Liver (tissue), 9 donors: Measurements from ENCODE around the gene CARMIL3. TPM values are rescaled to one million over a fixed set of nuclear protein-coding genes. Genes with fewer than 3 reads are reported as not detected.

Experiments used
- DNase-seq: peaks from one replicate; pipeline ENCODE4 v3.0.0-alpha.2; 2017; ENCODE audit warnings: low spot score
- H3K27ac ChIP-seq, 2 donors: one replicate each; pipeline ENCODE4 v1.7.0; 2013; ENCODE audit warnings: inconsistent platforms in 2 of 2, low read length in 2 of 2, control low read depth in 1 of 2, low read depth in 1 of 2, mild to moderate bottlenecking in 1 of 2
- H3K27me3 ChIP-seq, 4 donors: one replicate each; pipeline versions ENCODE4 v1.6.1 to v1.7.0; 2013; ENCODE audit warnings: low read length in 3 of 4, inconsistent platforms in 1 of 4, mild to moderate bottlenecking in 1 of 4, moderate library complexity in 1 of 4; ENCODE audit not compliant: control insufficient read depth in 4 of 4, insufficient read depth in 4 of 4
- H3K36me3 ChIP-seq, 4 donors: one replicate each; pipeline versions ENCODE4 v1.6.1 to v1.7.0; 2013; ENCODE audit warnings: low read length in 3 of 4, mild to moderate bottlenecking in 3 of 4, low read depth in 1 of 4, moderate library complexity in 1 of 4; ENCODE audit not compliant: control insufficient read depth in 4 of 4, insufficient read depth in 3 of 4
- H3K4me1 ChIP-seq, 4 donors: one replicate each; pipeline versions ENCODE4 v1.6.1 to v1.7.0; 2013; ENCODE audit warnings: low read length in 3 of 4, mild to moderate bottlenecking in 3 of 4, moderate library complexity in 1 of 4; ENCODE audit not compliant: control insufficient read depth in 4 of 4, insufficient read depth in 4 of 4
- H3K4me3 ChIP-seq, 3 donors: one replicate each; pipeline versions ENCODE4 v1.6.1 to v1.7.0; 2013; ENCODE audit warnings: low read length in 3 of 3, control low read depth in 1 of 3, low read depth in 1 of 3, mild to moderate bottlenecking in 1 of 3
- H3K9ac ChIP-seq, 2 donors: one replicate each; pipeline ENCODE4 v1.7.0; 2013; ENCODE audit warnings: low read length in 2 of 2, mild to moderate bottlenecking in 2 of 2, moderate library complexity in 2 of 2, control low read depth in 1 of 2, low read depth in 1 of 2
- H3K9me3 ChIP-seq, 4 donors: one replicate each; pipeline versions ENCODE4 v1.6.1 to v1.7.0; 2013; ENCODE audit warnings: low read length in 3 of 4; ENCODE audit not compliant: control insufficient read depth in 4 of 4
- EGR1 ChIP-seq, 2 donors: IDR thresholded peaks; 2 replicates each; pipeline ENCODE4 v1.6.1; 2016 to 2018; ENCODE audit warnings: antibody characterized with exemption in 2 of 2, low read depth in 2 of 2
- FOXA1 ChIP-seq: IDR thresholded peaks from 2 replicates; pipeline ENCODE4 v1.6.1; 2016; ENCODE audit warnings: antibody characterized with exemption
- FOXA2 ChIP-seq: IDR thresholded peaks from 2 replicates; pipeline ENCODE4 v1.6.1; 2016; ENCODE audit warnings: antibody characterized with exemption
- GABPA ChIP-seq, 2 donors: IDR thresholded peaks in 1 of 2; conservative IDR thresholded peaks in 1 of 2; 2 replicates each; pipeline ENCODE4 v1.6.1; 2016; ENCODE audit warnings: antibody characterized with exemption in 2 of 2, mild to moderate bottlenecking in 1 of 2, moderate library complexity in 1 of 2
- HNF4A ChIP-seq, 2 donors: conservative IDR thresholded peaks; 2 replicates each; pipeline ENCODE4 v1.6.1; 2016; ENCODE audit warnings: antibody characterized with exemption in 2 of 2, mild to moderate bottlenecking in 2 of 2
- HNF4G ChIP-seq: IDR thresholded peaks from 2 replicates; pipeline ENCODE4 v1.6.1; 2016; ENCODE audit warnings: antibody characterized with exemption
- JUND ChIP-seq, 2 donors: IDR thresholded peaks; 2 replicates each; pipeline ENCODE4 v1.6.1; 2016; ENCODE audit warnings: antibody characterized with exemption in 2 of 2
- MAX ChIP-seq: IDR thresholded peaks from 2 replicates; pipeline ENCODE4 v1.6.1; 2016; ENCODE audit warnings: antibody characterized with exemption
- NR2F2 ChIP-seq: IDR thresholded peaks from 2 replicates; pipeline ENCODE4 v1.6.1; 2016; ENCODE audit warnings: antibody characterized with exemption
- RAD21 ChIP-seq, 2 donors: IDR thresholded peaks; 2 replicates each; pipeline ENCODE4 v1.6.1; 2016; ENCODE audit warnings: antibody characterized with exemption in 2 of 2, mild to moderate bottlenecking in 2 of 2
- REST ChIP-seq: IDR thresholded peaks from 2 replicates; pipeline ENCODE4 v1.6.1; 2016; ENCODE audit warnings: antibody characterized with exemption, mild to moderate bottlenecking
- RXRA ChIP-seq, 2 donors: IDR thresholded peaks; 2 replicates each; pipeline ENCODE4 v1.6.1; 2017 to 2018; ENCODE audit warnings: antibody characterized with exemption in 2 of 2, mild to moderate bottlenecking in 1 of 2
- SP1 ChIP-seq: IDR thresholded peaks from 2 replicates; pipeline ENCODE4 v1.6.1; 2018; ENCODE audit warnings: antibody characterized with exemption, mild to moderate bottlenecking
- TAF1 ChIP-seq: conservative IDR thresholded peaks from 2 replicates; pipeline ENCODE4 v1.6.1; 2016; ENCODE audit warnings: antibody characterized with exemption, mild to moderate bottlenecking
- YY1 ChIP-seq: IDR thresholded peaks from 2 replicates; pipeline ENCODE4 v1.6.1; 2016; ENCODE audit warnings: antibody characterized with exemption, mild to moderate bottlenecking
- WGBS: extraction: QIAGEN DNeasy Blood & Tissue Kit; methylation state at CpG from one replicate; pipeline ENCODE4 v1.1.7; 2013; 5-methylcytosine and 5-hydroxymethylcytosine counted together
- polyA plus RNA-seq, 2 donors: library from polyadenylated mRNA; stranded (reverse) in 1 of 2; unstranded in 1 of 2; fragments of 200-250 nt in 1 of 2; fragments of >200 nt in 1 of 2; fragmentation: Nextera tagmentation in 1 of 2; extraction: Ambion mirVana in 1 of 2; gene quantifications; one replicate each; pipeline versions ENCODE4 v1.2.1 to v1.2.3, GENCODE V29; 2013 to 2015
- total RNA-seq, 2 donors: library from RNA; depleted of rRNA; stranded (reverse); fragments of >200 nt; gene quantifications; one replicate each; pipeline ENCODE4 v1.2.3, GENCODE V29; 2014
- TF ChIP-seq, protein P1 (sequence below): IDR thresholded peaks from 2 replicates; pipeline ENCODE4 v1.6.1; 2016; ENCODE audit warnings: antibody characterized with exemption
- TF ChIP-seq, protein P2 (sequence below): fragments of 150-350 bp; IDR thresholded peaks from 2 replicates; pipeline ENCODE4 v1.5.1; 2017; ENCODE audit warnings: improper control_type of control experiment, low read depth, low read length; ENCODE audit not compliant: missing input control
- TF ChIP-seq, protein P3 (sequence below): IDR thresholded peaks from 2 replicates; pipeline ENCODE4 v1.6.1; 2016; ENCODE audit warnings: antibody characterized with exemption
- donor health status: healthy.
- donor health status: healthy.
- donor health status: healthy.
- donor health status: healthy.
- donor health status: healthy.

The CARMIL3 gene
- total and polyA plus RNA-seq, 4 donors, result 0.05 to 0.17 (median 0.17) TPM

DNA sequence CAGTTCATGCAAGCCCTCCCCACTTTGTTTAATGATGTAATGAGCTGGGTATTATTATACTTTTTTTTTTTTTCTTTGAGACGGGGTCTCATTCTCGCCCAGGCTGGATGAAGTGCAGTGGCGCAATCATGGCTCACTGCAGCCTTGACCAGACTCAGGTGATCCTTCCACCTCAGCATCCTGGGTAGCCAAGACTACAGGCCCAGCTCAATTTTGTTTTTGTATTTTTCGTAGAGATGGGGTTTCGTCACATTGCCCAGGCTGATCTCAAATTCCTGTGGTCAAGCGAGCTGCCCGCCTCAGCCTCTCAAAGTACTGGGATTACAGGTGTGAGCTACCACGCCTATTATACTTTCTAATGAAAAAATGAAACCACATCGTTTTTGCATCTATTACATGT, 58.3 kb downstream of the CARMIL3 start:
- Histone ChIP-seq H3K4me3 (no peak overlapping the region), H3K9me3 (no peaks in the 10 kb centered on the region), H3K27me3 (no peaks in the 10 kb centered on the region), H3K27ac (no peak overlapping the region), H3K9ac (no peak overlapping the region), H3K4me1 (peaks cover 4 to 52% (median 35%) of the 10 kb centered on the region in 4 donors), H3K36me3 (no peaks in the 10 kb centered on the region)
- 79% methylated on average over 9 of the region's 9 CpGs for WGBS
- TF ChIP-seq YY1 (no peak), RAD21 (IDR thresholded peaks at IDR 0.05) (no peak), HNF4G (no peak), NR2F2 (no peak), FOXA2 (no peak), JUND (IDR thresholded peaks at IDR 0.05) (no peak), HNF4A (conservative IDR thresholded peaks at IDR 0.05) (no peak), GABPA (IDR thresholded peaks at IDR 0.05 in 1 of 2, conservative IDR thresholded peaks at IDR 0.05 in 1 of 2) (no peak), EGR1 (IDR thresholded peaks at IDR 0.05; ENCODE audit: low read depth in 2 of 2) (no peak), RXRA (IDR thresholded peaks at IDR 0.05) (no peak), TAF1 (no peak)
- TF ChIP-seq, protein P1, sequence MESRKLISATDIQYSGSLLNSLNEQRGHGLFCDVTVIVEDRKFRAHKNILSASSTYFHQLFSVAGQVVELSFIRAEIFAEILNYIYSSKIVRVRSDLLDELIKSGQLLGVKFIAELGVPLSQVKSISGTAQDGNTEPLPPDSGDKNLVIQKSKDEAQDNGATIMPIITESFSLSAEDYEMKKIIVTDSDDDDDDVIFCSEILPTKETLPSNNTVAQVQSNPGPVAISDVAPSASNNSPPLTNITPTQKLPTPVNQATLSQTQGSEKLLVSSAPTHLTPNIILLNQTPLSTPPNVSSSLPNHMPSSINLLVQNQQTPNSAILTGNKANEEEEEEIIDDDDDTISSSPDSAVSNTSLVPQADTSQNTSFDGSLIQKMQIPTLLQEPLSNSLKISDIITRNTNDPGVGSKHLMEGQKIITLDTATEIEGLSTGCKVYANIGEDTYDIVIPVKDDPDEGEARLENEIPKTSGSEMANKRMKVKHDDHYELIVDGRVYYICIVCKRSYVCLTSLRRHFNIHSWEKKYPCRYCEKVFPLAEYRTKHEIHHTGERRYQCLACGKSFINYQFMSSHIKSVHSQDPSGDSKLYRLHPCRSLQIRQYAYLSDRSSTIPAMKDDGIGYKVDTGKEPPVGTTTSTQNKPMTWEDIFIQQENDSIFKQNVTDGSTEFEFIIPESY, result no peak
- no peak for DNase-seq

- H3K9me3 ChIP-seq, result no peaks in the 10 kb centered on the region
- 31% methylated on average over 1 of the region's 1 CpG for WGBS
Measured at GRCh38 chr14:24110523-24110922, 58.7 kb downstream of the CARMIL3 start.

More at GRCh38 chr14:24110523-24110922, 58.7 kb downstream of the CARMIL3 start:
- Histone ChIP-seq H3K36me3 (no peaks in the 10 kb centered on the region), H3K9ac (no peak overlapping the region), H3K27ac (peak overlapping the region in 1 of 2 donors; percentile 20), H3K4me3 (no peak overlapping the region), H3K27me3 (no peaks in the 10 kb centered on the region), H3K4me1 (peaks cover 4 to 50% (median 31%) of the 10 kb centered on the region in 4 donors)
- TF ChIP-seq, protein P2, sequence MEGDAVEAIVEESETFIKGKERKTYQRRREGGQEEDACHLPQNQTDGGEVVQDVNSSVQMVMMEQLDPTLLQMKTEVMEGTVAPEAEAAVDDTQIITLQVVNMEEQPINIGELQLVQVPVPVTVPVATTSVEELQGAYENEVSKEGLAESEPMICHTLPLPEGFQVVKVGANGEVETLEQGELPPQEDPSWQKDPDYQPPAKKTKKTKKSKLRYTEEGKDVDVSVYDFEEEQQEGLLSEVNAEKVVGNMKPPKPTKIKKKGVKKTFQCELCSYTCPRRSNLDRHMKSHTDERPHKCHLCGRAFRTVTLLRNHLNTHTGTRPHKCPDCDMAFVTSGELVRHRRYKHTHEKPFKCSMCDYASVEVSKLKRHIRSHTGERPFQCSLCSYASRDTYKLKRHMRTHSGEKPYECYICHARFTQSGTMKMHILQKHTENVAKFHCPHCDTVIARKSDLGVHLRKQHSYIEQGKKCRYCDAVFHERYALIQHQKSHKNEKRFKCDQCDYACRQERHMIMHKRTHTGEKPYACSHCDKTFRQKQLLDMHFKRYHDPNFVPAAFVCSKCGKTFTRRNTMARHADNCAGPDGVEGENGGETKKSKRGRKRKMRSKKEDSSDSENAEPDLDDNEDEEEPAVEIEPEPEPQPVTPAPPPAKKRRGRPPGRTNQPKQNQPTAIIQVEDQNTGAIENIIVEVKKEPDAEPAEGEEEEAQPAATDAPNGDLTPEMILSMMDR, result no peak
- TF ChIP-seq HNF4G (no peak), FOXA1 (no peak), GABPA (IDR thresholded peaks at IDR 0.05 in 1 of 2, conservative IDR thresholded peaks at IDR 0.05 in 1 of 2) (no peak), SP1 (no peak), NR2F2 (no peak), REST (no peak), MAX (no peak), RXRA (IDR thresholded peaks at IDR 0.05) (no peak), YY1 (no peak)
- TF ChIP-seq, protein P3, sequence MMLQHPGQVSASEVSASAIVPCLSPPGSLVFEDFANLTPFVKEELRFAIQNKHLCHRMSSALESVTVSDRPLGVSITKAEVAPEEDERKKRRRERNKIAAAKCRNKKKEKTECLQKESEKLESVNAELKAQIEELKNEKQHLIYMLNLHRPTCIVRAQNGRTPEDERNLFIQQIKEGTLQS, result no peak
- no peak for DNase-seq
